Measurements from ENCODE around the gene FAM216A. TPM values are rescaled to one million over a fixed set of nuclear protein-coding genes. Genes with fewer than 3 reads are reported as not detected.

The FAM216A gene, protein sequence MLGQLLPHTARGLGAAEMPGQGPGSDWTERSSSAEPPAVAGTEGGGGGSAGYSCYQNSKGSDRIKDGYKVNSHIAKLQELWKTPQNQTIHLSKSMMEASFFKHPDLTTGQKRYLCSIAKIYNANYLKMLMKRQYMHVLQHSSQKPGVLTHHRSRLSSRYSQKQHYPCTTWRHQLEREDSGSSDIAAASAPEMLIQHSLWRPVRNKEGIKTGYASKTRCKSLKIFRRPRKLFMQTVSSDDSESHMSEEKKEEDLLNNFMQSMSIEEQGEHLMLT
- 17.3 to 20.6 TPM (median 18.0 TPM) in 5 replicates for total RNA-seq (2022; extraction: Qiagen RNA extraction; ENCODE audit: low read depth)

DNA sequence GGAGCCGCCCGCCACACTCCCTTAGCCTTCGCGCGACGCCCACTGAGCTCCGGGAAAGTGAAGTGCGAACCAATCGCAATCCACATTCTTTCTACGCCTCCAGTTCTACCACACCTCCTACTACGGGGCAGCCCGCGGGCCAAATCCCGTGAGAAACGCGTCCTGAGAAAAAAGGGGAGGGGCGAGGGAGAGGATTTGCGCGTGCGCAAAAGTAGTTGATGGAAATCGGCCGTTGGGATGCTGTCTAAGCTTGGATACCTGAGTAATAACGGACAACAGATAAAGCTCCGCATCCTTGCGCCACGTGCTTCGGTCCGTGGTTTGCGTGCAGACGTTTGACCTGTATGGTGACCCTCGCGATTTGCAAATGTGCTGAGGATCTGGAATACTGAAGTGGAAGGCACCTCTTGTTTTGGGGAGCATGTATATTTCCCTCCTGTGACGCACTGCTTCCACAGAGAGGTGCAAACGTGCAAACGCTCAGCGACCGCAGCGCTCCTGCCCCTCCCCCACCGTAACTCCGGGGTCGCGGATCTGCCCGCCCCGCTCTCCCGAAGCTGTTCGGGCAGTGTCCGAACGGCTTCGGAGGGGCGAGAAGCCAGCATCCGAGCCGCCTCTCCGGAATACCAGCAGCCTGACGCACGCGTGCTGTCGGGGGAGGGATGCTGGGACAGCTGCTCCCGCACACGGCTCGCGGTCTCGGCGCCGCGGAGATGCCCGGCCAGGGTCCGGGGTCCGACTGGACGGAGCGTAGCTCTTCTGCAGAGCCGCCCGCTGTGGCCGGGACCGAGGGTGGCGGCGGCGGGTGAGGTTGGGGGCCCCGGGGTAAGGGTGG lies at the start of gene FAM216A, which contains the start of gene GPN3:
Gene FAM216A, plus strand, starts transcription at position 632 of the 835 bp plus-strand sequence. Its CDS starts 31 bp downstream, at position 663.
Gene GPN3, minus strand, starts transcription at position 44 of the 835 bp plus-strand sequence. CDS start 54 bp downstream, outside the sequence.

DNA sequence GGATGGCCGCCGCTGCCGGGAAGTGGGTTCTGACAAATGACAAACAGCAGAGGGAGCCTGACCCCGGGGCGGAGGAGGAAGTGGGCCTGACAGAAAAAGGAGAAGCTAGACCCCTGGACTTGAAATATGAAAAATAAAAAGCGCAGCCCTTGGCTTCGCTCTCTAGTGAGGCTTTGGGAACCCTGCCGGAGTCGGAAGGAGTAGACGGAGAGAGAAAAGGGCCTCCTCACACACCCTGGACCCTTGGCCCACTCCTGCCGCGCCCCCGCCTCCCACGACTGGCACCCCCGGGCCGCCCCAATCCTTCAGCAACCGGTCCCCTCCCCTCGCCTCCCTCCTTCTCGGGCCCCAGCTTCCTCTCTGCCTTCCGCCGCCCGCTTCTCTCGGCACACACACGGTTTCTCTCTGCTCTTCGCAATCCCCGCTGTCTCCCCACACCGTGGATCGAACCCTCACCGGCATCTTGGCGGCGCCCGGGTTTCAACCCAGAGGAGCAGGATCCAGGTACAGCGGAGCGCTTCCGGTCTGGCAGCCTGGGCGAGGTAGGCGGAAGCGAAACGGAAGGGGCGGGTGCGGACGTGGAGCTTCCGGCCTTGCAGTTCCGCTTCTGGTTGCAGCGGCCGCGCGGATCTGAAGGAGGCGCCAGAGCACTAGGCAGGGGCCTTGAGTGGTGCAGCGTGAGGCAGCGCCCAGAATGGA lies 18.7 kb upstream of the FAM216A start, which contains the start of gene ARPC3:
Gene ARPC3, minus strand, starts transcription at position 539 of the 699 bp plus-strand sequence. Its CDS starts 77 bp downstream, at position 462.

DNA sequence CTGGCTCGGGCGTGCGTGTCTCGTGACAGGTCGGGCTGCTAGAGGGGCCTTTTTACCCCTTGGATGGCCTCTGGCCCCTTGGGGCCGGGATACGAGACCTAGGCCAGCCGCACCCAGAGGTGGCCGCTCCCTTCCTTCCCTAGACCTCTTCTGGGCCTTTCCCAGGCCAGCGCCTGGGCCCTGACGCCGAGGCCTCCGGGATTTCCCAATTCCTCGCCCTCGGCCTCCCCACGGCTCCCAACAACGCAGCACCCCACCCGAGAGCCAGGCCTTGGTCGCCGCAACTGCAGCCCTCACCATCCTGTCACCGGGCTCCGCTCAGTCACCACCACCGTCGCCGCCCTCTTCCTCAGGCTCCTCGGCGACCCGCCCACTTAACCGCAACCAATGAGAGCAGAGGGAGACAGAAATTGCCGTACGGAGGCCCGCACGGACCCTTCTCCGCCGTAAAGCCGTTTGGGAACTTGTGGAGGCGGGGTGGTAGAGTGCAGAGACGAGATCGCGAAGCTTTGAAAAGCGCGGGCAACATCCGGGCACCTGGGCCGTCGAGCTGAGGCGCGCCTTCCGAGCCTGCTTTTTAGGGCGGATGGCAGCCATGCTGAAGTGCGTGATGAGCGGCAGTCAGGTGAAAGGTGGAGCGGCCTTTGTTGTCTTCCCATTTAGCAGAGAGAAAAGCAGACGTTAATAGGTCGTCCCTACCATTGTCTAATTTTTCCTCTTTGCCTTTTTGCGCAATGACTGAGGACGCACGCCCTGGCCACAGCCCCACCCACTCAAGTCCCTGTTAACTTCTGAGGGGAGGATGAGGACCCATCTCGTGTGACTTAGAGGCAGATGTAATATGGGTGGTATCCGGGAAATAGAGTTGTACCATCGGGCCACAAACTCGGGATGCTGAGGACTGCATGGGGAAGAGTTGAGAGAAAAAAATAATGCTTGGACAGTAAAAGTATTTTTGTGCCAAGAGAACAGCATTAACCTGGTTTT lies 33.4 kb downstream of the FAM216A start, which contains the start of the genes RAD9B and VPS29:
Gene RAD9B, plus strand, starts transcription at position 580 of the 987 bp plus-strand sequence. Its CDS starts 7 bp downstream, at position 587.
Gene VPS29, minus strand, starts transcription at position 360 of the 987 bp plus-strand sequence. Its CDS starts 60 bp downstream, at position 300.

Other genes with a start within 250 kb of the FAM216A start
- 259 to 341 TPM (median 315 TPM) in 5 replicates for gene ATP2A2, start 187.6 kb upstream of the FAM216A start, total RNA-seq (2022; extraction: Qiagen RNA extraction; ENCODE audit: low read depth)
- 51.1 to 58.2 TPM (median 53.2 TPM) in 5 replicates for gene ANAPC7, start 65.1 kb upstream of the FAM216A start, total RNA-seq (2022; extraction: Qiagen RNA extraction; ENCODE audit: low read depth)
- gene ARPC3, start 18.5 kb upstream of the FAM216A start, total RNA-seq (2022; extraction: Qiagen RNA extraction; ENCODE audit: low read depth), result 459 to 773 TPM (median 466 TPM) in 5 replicates
- gene GPN3, start 588 bp upstream of the FAM216A start, total RNA-seq (2022; extraction: Qiagen RNA extraction; ENCODE audit: low read depth), result 26.3 to 37.5 TPM (median 32.1 TPM) in 5 replicates
- 129 to 161 TPM (median 154 TPM) in 5 replicates for gene VPS29, start 33.3 kb downstream of the FAM216A start, total RNA-seq (2022; extraction: Qiagen RNA extraction; ENCODE audit: low read depth)
- gene RAD9B, start 33.5 kb downstream of the FAM216A start, total RNA-seq (2022; extraction: Qiagen RNA extraction; ENCODE audit: low read depth), result 0.09 to 0.61 TPM (median 0.29 TPM) in 5 replicates
- 17.3 to 26.1 TPM (median 25.1 TPM) in 5 replicates for gene PPTC7, start 114.5 kb downstream of the FAM216A start, total RNA-seq (2022; extraction: Qiagen RNA extraction; ENCODE audit: low read depth)
- 26.0 to 35.5 TPM (median 30.0 TPM) in 5 replicates for gene TCTN1, start 145.3 kb downstream of the FAM216A start, total RNA-seq (2022; extraction: Qiagen RNA extraction; ENCODE audit: low read depth)
- 0.43 to 0.92 TPM (median 0.59 TPM) in 5 replicates for gene HVCN1, start 220.3 kb downstream of the FAM216A start, total RNA-seq (2022; extraction: Qiagen RNA extraction; ENCODE audit: low read depth)

Data from A549 treated with GW870086 at 1 μM for 4 hours (cell line).